ENCODE results near the gene LCN15. TPM values are rescaled to one million over a fixed set of nuclear protein-coding genes. Genes with fewer than 3 reads are reported as not detected.

The LCN15 gene
- total and polyA plus RNA-seq, 2 of the 13 experiments (the other 11 are each of a cell fraction or from before 2014, with no cell fraction given): 1.3 to 53.7 TPM

DNA sequence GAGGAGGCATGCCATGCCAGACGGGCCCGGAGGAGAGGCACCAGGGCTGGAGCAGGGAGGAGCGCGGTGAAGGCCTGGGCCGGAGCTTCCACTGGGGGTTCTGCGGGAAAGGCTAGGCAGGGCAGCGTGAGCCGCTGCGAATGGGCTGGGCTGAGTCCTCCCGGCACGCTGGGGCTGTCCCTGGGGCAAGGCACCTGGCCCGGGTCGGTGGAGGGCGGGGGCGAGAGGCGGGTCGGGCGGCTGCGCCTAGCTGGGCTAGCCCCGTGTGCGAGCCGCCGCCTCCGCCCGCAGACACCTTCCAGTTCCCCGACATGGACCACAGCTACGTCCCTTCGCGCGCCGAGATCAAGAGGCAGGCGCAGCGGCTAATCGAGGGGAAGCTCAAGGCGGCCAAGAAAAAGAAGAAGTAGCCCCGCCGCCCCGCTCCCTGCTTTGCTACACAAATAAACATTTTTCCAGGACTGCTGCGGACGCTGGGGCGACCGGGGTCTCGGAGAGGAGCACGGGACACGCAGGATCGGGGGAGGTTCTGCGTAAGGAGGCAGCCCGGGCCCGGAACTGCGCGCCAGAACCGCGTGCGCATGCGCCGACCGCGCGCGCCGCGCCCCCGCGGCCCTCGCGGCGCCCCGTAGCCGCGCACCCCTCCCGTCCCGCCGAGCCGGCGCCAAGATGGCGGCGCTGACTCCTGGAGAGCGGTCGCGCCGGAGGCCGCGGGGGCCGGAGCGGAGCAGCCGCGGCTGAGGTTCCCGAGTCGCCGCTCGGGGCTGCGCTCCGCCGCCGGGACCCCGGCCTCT lies 43.2 kb upstream of the LCN15 start, which contains the start of gene RABL6 (continued):
- TF ChIP-seq, protein P1, sequence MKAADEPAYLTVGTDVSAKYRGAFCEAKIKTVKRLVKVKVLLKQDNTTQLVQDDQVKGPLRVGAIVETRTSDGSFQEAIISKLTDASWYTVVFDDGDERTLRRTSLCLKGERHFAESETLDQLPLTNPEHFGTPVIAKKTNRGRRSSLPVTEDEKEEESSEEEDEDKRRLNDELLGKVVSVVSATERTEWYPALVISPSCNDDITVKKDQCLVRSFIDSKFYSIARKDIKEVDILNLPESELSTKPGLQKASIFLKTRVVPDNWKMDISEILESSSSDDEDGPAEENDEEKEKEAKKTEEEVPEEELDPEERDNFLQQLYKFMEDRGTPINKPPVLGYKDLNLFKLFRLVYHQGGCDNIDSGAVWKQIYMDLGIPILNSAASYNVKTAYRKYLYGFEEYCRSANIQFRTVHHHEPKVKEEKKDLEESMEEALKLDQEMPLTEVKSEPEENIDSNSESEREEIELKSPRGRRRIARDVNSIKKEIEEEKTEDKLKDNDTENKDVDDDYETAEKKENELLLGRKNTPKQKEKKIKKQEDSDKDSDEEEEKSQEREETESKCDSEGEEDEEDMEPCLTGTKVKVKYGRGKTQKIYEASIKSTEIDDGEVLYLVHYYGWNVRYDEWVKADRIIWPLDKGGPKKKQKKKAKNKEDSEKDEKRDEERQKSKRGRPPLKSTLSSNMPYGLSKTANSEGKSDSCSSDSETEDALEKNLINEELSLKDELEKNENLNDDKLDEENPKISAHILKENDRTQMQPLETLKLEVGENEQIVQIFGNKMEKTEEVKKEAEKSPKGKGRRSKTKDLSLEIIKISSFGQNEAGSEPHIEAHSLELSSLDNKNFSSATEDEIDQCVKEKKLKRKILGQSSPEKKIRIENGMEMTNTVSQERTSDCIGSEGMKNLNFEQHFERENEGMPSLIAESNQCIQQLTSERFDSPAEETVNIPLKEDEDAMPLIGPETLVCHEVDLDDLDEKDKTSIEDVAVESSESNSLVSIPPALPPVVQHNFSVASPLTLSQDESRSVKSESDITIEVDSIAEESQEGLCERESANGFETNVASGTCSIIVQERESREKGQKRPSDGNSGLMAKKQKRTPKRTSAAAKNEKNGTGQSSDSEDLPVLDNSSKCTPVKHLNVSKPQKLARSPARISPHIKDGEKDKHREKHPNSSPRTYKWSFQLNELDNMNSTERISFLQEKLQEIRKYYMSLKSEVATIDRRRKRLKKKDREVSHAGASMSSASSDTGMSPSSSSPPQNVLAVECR (CRISPR knock-in tag; IDR thresholded peaks at IDR 0.05; ENCODE audit: borderline replicate concordance): peak; percentile 54; the same call in 1 of the 2 replicates
- TF ChIP-seq SSRP1 (CRISPR knock-in tag; IDR thresholded peaks at IDR 0.05): no peak
- 0 out of 2 replicates have a peak, but pooled peaks have one; percentile 19 for TF ChIP-seq SIN3B (IDR thresholded peaks at IDR 0.05; ENCODE audit: low read length)
- TF ChIP-seq HNRNPH1 (optimal IDR thresholded peaks at IDR 0.05; ENCODE audit: low read depth, low read length): no peak
- TF ChIP-seq ZNF713 (CRISPR knock-in tag; IDR thresholded peaks at IDR 0.05): no peak
- no peak for TF ChIP-seq ZNF10 (CRISPR knock-in tag; IDR thresholded peaks at IDR 0.05; ENCODE audit: borderline replicate concordance, low read depth)
- no peak for TF ChIP-seq ZNF570 (CRISPR knock-in tag; IDR thresholded peaks at IDR 0.05; ENCODE audit: borderline replicate concordance)
- TF ChIP-seq LCORL (IDR thresholded peaks at IDR 0.05): no peak
- no peak for TF ChIP-seq LCORL (CRISPR knock-in tag; IDR thresholded peaks at IDR 0.05)
- TF ChIP-seq, protein P2, sequence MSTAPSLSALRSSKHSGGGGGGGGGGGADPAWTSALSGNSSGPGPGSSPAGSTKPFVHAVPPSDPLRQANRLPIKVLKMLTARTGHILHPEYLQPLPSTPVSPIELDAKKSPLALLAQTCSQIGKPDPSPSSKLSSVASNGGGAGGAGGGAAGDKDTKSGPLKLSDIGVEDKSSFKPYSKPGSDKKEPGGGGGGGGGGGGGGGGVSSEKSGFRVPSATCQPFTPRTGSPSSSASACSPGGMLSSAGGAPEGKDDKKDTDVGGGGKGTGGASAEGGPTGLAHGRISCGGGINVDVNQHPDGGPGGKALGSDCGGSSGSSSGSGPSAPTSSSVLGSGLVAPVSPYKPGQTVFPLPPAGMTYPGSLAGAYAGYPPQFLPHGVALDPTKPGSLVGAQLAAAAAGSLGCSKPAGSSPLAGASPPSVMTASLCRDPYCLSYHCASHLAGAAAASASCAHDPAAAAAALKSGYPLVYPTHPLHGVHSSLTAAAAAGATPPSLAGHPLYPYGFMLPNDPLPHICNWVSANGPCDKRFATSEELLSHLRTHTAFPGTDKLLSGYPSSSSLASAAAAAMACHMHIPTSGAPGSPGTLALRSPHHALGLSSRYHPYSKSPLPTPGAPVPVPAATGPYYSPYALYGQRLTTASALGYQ (CRISPR knock-in tag; IDR thresholded peaks at IDR 0.05): no peak
- TF ChIP-seq ZNF720 (CRISPR knock-in tag; IDR thresholded peaks at IDR 0.05): no peak
- TF ChIP-seq ZNF761 (CRISPR knock-in tag; conservative IDR thresholded peaks at IDR 0.05): no peak
- TF ChIP-seq GATA4 (IDR thresholded peaks at IDR 0.05; ENCODE audit: borderline replicate concordance, low read depth): 0 out of 2 replicates have a peak, but pooled peaks have one; percentile 36
- TF ChIP-seq KAT8 (CRISPR knock-in tag; IDR thresholded peaks at IDR 0.05): 0 out of 2 replicates have a peak, but pooled peaks have one; percentile 39
- TF ChIP-seq GLI4 (CRISPR knock-in tag; IDR thresholded peaks at IDR 0.05; ENCODE audit: borderline replicate concordance): no peak
- TF ChIP-seq SNAPC2 (CRISPR knock-in tag; IDR thresholded peaks at IDR 0.05): no peak
- TF ChIP-seq, protein P3, sequence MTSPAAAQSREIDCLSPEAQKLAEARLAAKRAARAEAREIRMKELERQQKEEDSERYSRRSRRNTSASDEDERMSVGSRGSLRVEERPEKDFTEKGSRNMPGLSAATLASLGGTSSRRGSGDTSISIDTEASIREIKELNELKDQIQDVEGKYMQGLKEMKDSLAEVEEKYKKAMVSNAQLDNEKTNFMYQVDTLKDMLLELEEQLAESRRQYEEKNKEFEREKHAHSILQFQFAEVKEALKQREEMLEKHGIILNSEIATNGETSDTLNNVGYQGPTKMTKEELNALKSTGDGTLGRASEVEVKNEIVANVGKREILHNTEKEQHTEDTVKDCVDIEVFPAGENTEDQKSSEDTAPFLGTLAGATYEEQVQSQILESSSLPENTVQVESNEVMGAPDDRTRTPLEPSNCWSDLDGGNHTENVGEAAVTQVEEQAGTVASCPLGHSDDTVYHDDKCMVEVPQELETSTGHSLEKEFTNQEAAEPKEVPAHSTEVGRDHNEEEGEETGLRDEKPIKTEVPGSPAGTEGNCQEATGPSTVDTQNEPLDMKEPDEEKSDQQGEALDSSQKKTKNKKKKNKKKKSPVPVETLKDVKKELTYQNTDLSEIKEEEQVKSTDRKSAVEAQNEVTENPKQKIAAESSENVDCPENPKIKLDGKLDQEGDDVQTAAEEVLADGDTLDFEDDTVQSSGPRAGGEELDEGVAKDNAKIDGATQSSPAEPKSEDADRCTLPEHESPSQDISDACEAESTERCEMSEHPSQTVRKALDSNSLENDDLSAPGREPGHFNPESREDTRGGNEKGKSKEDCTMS (CRISPR knock-in tag; conservative IDR thresholded peaks at IDR 0.05): no peak
- TF ChIP-seq TCF12 (IDR thresholded peaks at IDR 0.05): no peak
- no peak for TF ChIP-seq TCF12 (CRISPR knock-in tag; IDR thresholded peaks at IDR 0.05)
- 0 out of 2 replicates have a peak, but pooled peaks have one; percentile 44 for TF ChIP-seq KMT2B (CRISPR knock-in tag; IDR thresholded peaks at IDR 0.05)
- no peak for TF ChIP-seq NR3C1 (CRISPR knock-in tag; IDR thresholded peaks at IDR 0.05)
- TF ChIP-seq NBN (conservative IDR thresholded peaks at IDR 0.05): no peak
- no peak; the same call in none of the 2 replicates for TF ChIP-seq ZNF563 (CRISPR knock-in tag; IDR thresholded peaks at IDR 0.05)
